Caco-2 (cell line): ENCODE measurements around the gene GSTO1. TPM values are rescaled to one million over a fixed set of nuclear protein-coding genes. Genes with fewer than 3 reads are reported as not detected.

Experiments
- BruUV-seq: library from RNA; stranded (reverse); fragments of 400-500 nt; replicated peaks from 2 replicates; lab custom pipeline; 2021; lab: Mats Ljungman, UMichigan
- CTCF ChIA-PET: fragments of 300-600 bp; sonication (Branson Sonifier 250); formaldehyde crosslinking; loops from one replicate; lab custom pipeline; 2022; ENCODE audit warnings: antibody characterized with exemption; lab: Charles Lee
- POLR2A ChIA-PET: fragments of 300-600 bp; sonication (Branson Sonifier 250); formaldehyde crosslinking; loops from one replicate; lab custom pipeline; 2022; ENCODE audit warnings: antibody characterized with exemption; lab: Charles Lee
- DNase-seq, 2 experiments: peaks; one replicate each; pipeline versions ENCODE4 v3.0.0 to v3.0.0-alpha.2; 2020 to 2022
- H3K27me3 ChIP-seq: replicated peaks from 2 replicates; pipeline ENCODE4 v1.6.0; 2011; ENCODE audit warnings: low read length; ENCODE audit not compliant: control insufficient read depth, insufficient read depth
- H3K36me3 ChIP-seq: 2 replicates; pipeline ENCODE4 v1.5.1; 2011; ENCODE audit warnings: low read length; ENCODE audit not compliant: control insufficient read depth, insufficient read depth
- H3K4me1 ChIP-seq: fragments of 250-450 bp; sonication (Bioruptor Pico); 2 replicates; pipeline ENCODE4 v1.5.1; 2020; ENCODE audit warnings: mild to moderate bottlenecking
- H3K4me3 ChIP-seq: 2 replicates; pipeline ENCODE4 v1.5.1; 2011; ENCODE audit warnings: low read depth, mild to moderate bottlenecking, control low read depth, low read length
- H3K9me3 ChIP-seq: fragments of 250-450 bp; sonication (Bioruptor Pico); 2 replicates; pipeline ENCODE4 v1.5.1; 2020; ENCODE audit warnings: mild to moderate bottlenecking, moderate library complexity
- H3K27ac Mint-ChIP-seq: one replicate; pipeline ENCODE4 v1.8.0; 2022; ENCODE audit warnings: mixed read lengths; ENCODE audit not compliant: unreplicated experiment
- H3K27me3 Mint-ChIP-seq: one replicate; pipeline ENCODE4 v1.8.0; 2022; ENCODE audit warnings: mixed read lengths; ENCODE audit not compliant: insufficient read depth, unreplicated experiment
- H3K36me3 Mint-ChIP-seq: one replicate; pipeline ENCODE4 v1.8.0; 2022; ENCODE audit warnings: mild to moderate bottlenecking, mixed read lengths; ENCODE audit not compliant: insufficient read depth, unreplicated experiment
- H3K4me1 Mint-ChIP-seq: one replicate; pipeline ENCODE4 v1.8.0; 2022; ENCODE audit warnings: low read depth, mixed read lengths; ENCODE audit not compliant: unreplicated experiment
- H3K4me3 Mint-ChIP-seq: one replicate; pipeline ENCODE4 v1.8.0; 2022; ENCODE audit warnings: mild to moderate bottlenecking, moderate library complexity, mixed read lengths; ENCODE audit not compliant: unreplicated experiment
- H3K9me3 Mint-ChIP-seq: one replicate; pipeline ENCODE4 v1.8.0; 2022; ENCODE audit warnings: mixed read lengths; ENCODE audit not compliant: unreplicated experiment
- intact Hi-C: fragments of 100-400 bp; cut with micrococcal nuclease; formaldehyde crosslinking; loops from one replicate; pipeline ENCODE4 v1.10.0; 2022; ENCODE audit not compliant: unreplicated experiment
- total RNA-seq: library from RNA; stranded (reverse); gene quantifications from 2 replicates; pipeline ENCODE4 v1.2.3, GENCODE V29; 2022
- TF ChIP-seq, protein P1 (sequence below), 2 experiments: fragments of 200-600 bp in 1 of 2; IDR thresholded peaks; 1 replicate in 1 of 2; 2 replicates in 1 of 2; pipeline versions ENCODE4 v1.5.1 to v1.8.0; 2011 to 2022; ENCODE audit warnings: antibody characterized with exemption in 1 of 2, control low read depth in 1 of 2, inconsistent platforms in 1 of 2, low read depth in 1 of 2, low read length in 1 of 2, mild to moderate bottlenecking in 1 of 2, moderate library complexity in 1 of 2; ENCODE audit not compliant: insufficient read depth in 1 of 2, severe bottlenecking in 1 of 2, unreplicated experiment in 1 of 2

Gene GSTO1
- total RNA-seq, 1 experiment from 2014 or later, result 167 TPM

DNA sequence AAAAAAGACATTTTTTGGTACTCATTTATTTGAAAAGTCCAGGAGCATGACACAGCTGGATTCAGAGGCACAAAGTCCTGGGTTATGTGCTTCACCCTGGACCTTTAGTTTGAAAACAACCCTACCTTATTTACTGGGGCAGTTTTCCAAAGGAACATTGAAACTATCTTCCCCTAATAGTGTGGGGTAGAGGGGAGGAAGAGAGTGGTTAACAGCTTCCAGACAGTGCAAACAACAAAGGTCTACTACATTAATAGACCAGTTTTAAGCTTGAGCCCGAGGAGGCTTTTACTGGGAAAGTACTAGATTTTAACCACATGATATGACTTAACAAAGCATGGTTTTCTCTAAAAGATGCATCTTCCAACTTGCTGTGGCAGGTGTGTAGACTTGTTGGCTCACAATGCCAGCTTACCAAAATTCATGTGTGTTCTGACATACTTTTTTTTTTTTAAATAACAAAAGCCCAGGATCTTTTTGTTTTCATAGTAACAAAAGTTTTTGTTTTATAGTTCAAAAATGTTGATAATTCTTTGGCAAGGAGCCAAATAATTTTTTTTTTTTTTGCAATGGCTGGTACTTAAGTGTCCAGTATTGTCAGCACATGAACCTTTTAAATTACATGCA is 1.8 kb downstream of the GSTO1 start:
- no peak for DNase-seq
- H3K27ac Mint-ChIP-seq, result no peak overlapping the region
- H3K36me3 Mint-ChIP-seq, result peaks cover 47% of the 10 kb centered on the region
- ChIA-PET POLR2A (no interaction called here), CTCF (interaction anchor here (3.3 kb wide), 1 partner anchor 135 kb away, joined by 14 read pairs; the partner anchor contains the start of gene SFR1)
- Histone ChIP-seq H3K36me3 (no peaks in the 10 kb centered on the region), H3K4me1 (peaks cover 35% of the 10 kb centered on the region), H3K9me3 (no peaks in the 10 kb centered on the region), H3K4me3 (peak overlapping the region; percentile 2), H3K27me3 (no peaks in the 10 kb centered on the region)
- H3K4me1 Mint-ChIP-seq, result peaks cover 29% of the 10 kb centered on the region
- TF ChIP-seq, protein P1, sequence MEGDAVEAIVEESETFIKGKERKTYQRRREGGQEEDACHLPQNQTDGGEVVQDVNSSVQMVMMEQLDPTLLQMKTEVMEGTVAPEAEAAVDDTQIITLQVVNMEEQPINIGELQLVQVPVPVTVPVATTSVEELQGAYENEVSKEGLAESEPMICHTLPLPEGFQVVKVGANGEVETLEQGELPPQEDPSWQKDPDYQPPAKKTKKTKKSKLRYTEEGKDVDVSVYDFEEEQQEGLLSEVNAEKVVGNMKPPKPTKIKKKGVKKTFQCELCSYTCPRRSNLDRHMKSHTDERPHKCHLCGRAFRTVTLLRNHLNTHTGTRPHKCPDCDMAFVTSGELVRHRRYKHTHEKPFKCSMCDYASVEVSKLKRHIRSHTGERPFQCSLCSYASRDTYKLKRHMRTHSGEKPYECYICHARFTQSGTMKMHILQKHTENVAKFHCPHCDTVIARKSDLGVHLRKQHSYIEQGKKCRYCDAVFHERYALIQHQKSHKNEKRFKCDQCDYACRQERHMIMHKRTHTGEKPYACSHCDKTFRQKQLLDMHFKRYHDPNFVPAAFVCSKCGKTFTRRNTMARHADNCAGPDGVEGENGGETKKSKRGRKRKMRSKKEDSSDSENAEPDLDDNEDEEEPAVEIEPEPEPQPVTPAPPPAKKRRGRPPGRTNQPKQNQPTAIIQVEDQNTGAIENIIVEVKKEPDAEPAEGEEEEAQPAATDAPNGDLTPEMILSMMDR (IDR thresholded peaks at IDR 0.05; ENCODE audit: insufficient read depth in 1 of 2, low read depth in 1 of 2, low read length in 1 of 2, severe bottlenecking in 1 of 2, unreplicated experiment in 1 of 2), result no peak
- H3K27me3 Mint-ChIP-seq, result no peaks in the 10 kb centered on the region
- BruUV-seq, result no TSS peak
- intact Hi-C loops, result no loop called here
- H3K4me3 Mint-ChIP-seq, result peak overlapping the region; percentile 81
- H3K9me3 Mint-ChIP-seq, result no peaks in the 10 kb centered on the region

DNA sequence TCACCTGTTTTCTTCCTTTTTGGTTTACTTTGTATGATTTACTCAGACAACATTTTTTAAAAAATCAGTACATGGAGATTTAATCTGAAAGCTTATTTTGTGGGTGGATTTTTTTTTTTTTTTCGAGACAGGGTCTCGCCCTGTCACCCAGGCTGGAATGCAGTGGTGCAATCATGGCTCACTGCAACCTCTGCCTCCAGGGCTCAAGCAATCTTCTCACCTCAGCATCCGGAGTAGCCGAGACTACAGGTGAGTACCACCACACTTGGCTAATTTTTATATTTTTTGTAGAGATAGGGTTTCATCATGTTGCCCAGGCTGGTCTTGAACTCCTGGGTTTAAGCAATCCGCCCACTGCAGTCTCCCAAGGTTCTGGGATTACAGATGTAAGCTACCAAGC is 2.5 kb downstream of the GSTO1 start:
- H3K9me3 ChIP-seq, result no peaks in the 10 kb centered on the region
- no peaks in the 10 kb centered on the region for H3K27me3 ChIP-seq
- peaks cover 3% of the 10 kb centered on the region; the same call in 1 of the 2 replicates for H3K36me3 ChIP-seq
- H3K4me3 Mint-ChIP-seq, result no peak overlapping the region
- TF ChIP-seq, protein P1 (IDR thresholded peaks at IDR 0.05; ENCODE audit: insufficient read depth in 1 of 2, low read depth in 1 of 2, low read length in 1 of 2, severe bottlenecking in 1 of 2, unreplicated experiment in 1 of 2), result no peak
- intact Hi-C loops, result no loop called here
- H3K4me1 ChIP-seq, result peaks cover 28% of the 10 kb centered on the region
- peaks cover 25% of the 10 kb centered on the region for H3K4me1 Mint-ChIP-seq
- H3K27ac Mint-ChIP-seq, result no peak overlapping the region
- peaks cover 55% of the 10 kb centered on the region for H3K36me3 Mint-ChIP-seq
- ChIA-PET CTCF (no interaction called here), POLR2A (no interaction called here)
- no peaks in the 10 kb centered on the region for H3K27me3 Mint-ChIP-seq
- H3K9me3 Mint-ChIP-seq, result no peaks in the 10 kb centered on the region
- H3K4me3 ChIP-seq, result no peak overlapping the region
- no peak for DNase-seq
- no TSS peak for BruUV-seq

DNA sequence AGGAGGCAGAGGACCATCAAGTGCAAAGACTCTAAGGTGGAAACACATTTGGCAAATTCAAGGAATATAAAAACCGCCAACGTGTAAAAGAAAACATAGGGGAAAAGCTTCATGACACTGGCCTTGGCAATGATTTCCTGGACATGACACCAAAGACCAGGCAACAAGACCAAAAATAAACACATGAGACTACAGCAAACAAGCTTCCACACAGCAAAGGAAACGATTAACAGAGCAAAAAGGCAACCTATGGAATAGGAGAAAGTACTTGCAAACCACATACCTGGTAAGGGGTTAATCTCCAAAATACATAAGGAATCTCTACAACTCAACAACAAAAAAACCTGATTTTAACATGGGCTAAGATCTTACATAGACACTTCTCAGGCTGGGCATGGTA is 3.5 kb downstream of the GSTO1 start:
- H3K27me3 ChIP-seq, result no peaks in the 10 kb centered on the region
- H3K36me3 Mint-ChIP-seq, result peaks cover 52% of the 10 kb centered on the region
- H3K27me3 Mint-ChIP-seq, result no peaks in the 10 kb centered on the region
- TF ChIP-seq, protein P1 (IDR thresholded peaks at IDR 0.05; ENCODE audit: insufficient read depth in 1 of 2, low read depth in 1 of 2, low read length in 1 of 2, severe bottlenecking in 1 of 2, unreplicated experiment in 1 of 2), result no peak
- no peak overlapping the region for H3K27ac Mint-ChIP-seq
- H3K4me3 Mint-ChIP-seq, result no peak overlapping the region
- H3K4me3 ChIP-seq, result no peak overlapping the region
- peaks cover 24% of the 10 kb centered on the region for H3K4me1 ChIP-seq
- H3K4me1 Mint-ChIP-seq, result peaks cover 15% of the 10 kb centered on the region
- intact Hi-C loops, result no loop called here
- H3K36me3 ChIP-seq, result peaks cover 3% of the 10 kb centered on the region; the same call in 1 of the 2 replicates
- no peaks in the 10 kb centered on the region for H3K9me3 ChIP-seq
- BruUV-seq, result no TSS peak
- H3K9me3 Mint-ChIP-seq, result no peaks in the 10 kb centered on the region
- no peak for DNase-seq
- POLR2A ChIA-PET, result no interaction called here
- CTCF ChIA-PET, result no interaction called here
